Caco-2 (cell line): ENCODE data around the gene RPL10. TPM values are rescaled to one million over a fixed set of nuclear protein-coding genes. Genes with fewer than 3 reads are reported as not detected.

Experiments used
- BruUV-seq: library from RNA; stranded (reverse); fragments of 400-500 nt; replicated peaks from 2 replicates; lab custom pipeline; 2021; lab: Mats Ljungman, UMichigan
- CTCF ChIA-PET: fragments of 300-600 bp; sonication (Branson Sonifier 250); formaldehyde crosslinking; loops from one replicate; lab custom pipeline; 2022; ENCODE audit warnings: antibody characterized with exemption; lab: Charles Lee
- POLR2A ChIA-PET: fragments of 300-600 bp; sonication (Branson Sonifier 250); formaldehyde crosslinking; loops from one replicate; lab custom pipeline; 2022; ENCODE audit warnings: antibody characterized with exemption; lab: Charles Lee
- DNase-seq, 2 experiments: peaks; one replicate each; pipeline versions ENCODE4 v3.0.0 to v3.0.0-alpha.2; 2020 to 2022
- H3K27me3 ChIP-seq: replicated peaks from 2 replicates; pipeline ENCODE4 v1.6.0; 2011; ENCODE audit warnings: low read length; ENCODE audit not compliant: control insufficient read depth, insufficient read depth
- H3K36me3 ChIP-seq: 2 replicates; pipeline ENCODE4 v1.5.1; 2011; ENCODE audit warnings: low read length; ENCODE audit not compliant: control insufficient read depth, insufficient read depth
- H3K4me1 ChIP-seq: fragments of 250-450 bp; sonication (Bioruptor Pico); 2 replicates; pipeline ENCODE4 v1.5.1; 2020; ENCODE audit warnings: mild to moderate bottlenecking
- H3K4me3 ChIP-seq: 2 replicates; pipeline ENCODE4 v1.5.1; 2011; ENCODE audit warnings: low read depth, mild to moderate bottlenecking, control low read depth, low read length
- H3K9me3 ChIP-seq: fragments of 250-450 bp; sonication (Bioruptor Pico); 2 replicates; pipeline ENCODE4 v1.5.1; 2020; ENCODE audit warnings: mild to moderate bottlenecking, moderate library complexity
- H3K27ac Mint-ChIP-seq: one replicate; pipeline ENCODE4 v1.8.0; 2022; ENCODE audit warnings: mixed read lengths; ENCODE audit not compliant: unreplicated experiment
- H3K27me3 Mint-ChIP-seq: one replicate; pipeline ENCODE4 v1.8.0; 2022; ENCODE audit warnings: mixed read lengths; ENCODE audit not compliant: insufficient read depth, unreplicated experiment
- H3K36me3 Mint-ChIP-seq: one replicate; pipeline ENCODE4 v1.8.0; 2022; ENCODE audit warnings: mild to moderate bottlenecking, mixed read lengths; ENCODE audit not compliant: insufficient read depth, unreplicated experiment
- H3K4me1 Mint-ChIP-seq: one replicate; pipeline ENCODE4 v1.8.0; 2022; ENCODE audit warnings: low read depth, mixed read lengths; ENCODE audit not compliant: unreplicated experiment
- H3K4me3 Mint-ChIP-seq: one replicate; pipeline ENCODE4 v1.8.0; 2022; ENCODE audit warnings: mild to moderate bottlenecking, moderate library complexity, mixed read lengths; ENCODE audit not compliant: unreplicated experiment
- H3K9me3 Mint-ChIP-seq: one replicate; pipeline ENCODE4 v1.8.0; 2022; ENCODE audit warnings: mixed read lengths; ENCODE audit not compliant: unreplicated experiment
- CTCF ChIP-seq, 2 experiments: fragments of 200-600 bp in 1 of 2; IDR thresholded peaks; 1 replicate in 1 of 2; 2 replicates in 1 of 2; pipeline versions ENCODE4 v1.5.1 to v1.8.0; 2011 to 2022; ENCODE audit warnings: antibody characterized with exemption in 1 of 2, control low read depth in 1 of 2, inconsistent platforms in 1 of 2, low read depth in 1 of 2, low read length in 1 of 2, mild to moderate bottlenecking in 1 of 2, moderate library complexity in 1 of 2; ENCODE audit not compliant: insufficient read depth in 1 of 2, severe bottlenecking in 1 of 2, unreplicated experiment in 1 of 2
- intact Hi-C: fragments of 100-400 bp; cut with micrococcal nuclease; formaldehyde crosslinking; loops from one replicate; pipeline ENCODE4 v1.10.0; 2022; ENCODE audit not compliant: unreplicated experiment
- total RNA-seq: library from RNA; stranded (reverse); gene quantifications from 2 replicates; pipeline ENCODE4 v1.2.3, GENCODE V29; 2022

RPL10 gene
- total RNA-seq, 1 experiment from 2014 or later, result 2,081 TPM

GRCh38 chrX:154433605-154434004 lies 35.4 kb downstream of the RPL10 start:
- peaks cover 7% of the 10 kb centered on the region for H3K4me1 Mint-ChIP-seq

DNA sequence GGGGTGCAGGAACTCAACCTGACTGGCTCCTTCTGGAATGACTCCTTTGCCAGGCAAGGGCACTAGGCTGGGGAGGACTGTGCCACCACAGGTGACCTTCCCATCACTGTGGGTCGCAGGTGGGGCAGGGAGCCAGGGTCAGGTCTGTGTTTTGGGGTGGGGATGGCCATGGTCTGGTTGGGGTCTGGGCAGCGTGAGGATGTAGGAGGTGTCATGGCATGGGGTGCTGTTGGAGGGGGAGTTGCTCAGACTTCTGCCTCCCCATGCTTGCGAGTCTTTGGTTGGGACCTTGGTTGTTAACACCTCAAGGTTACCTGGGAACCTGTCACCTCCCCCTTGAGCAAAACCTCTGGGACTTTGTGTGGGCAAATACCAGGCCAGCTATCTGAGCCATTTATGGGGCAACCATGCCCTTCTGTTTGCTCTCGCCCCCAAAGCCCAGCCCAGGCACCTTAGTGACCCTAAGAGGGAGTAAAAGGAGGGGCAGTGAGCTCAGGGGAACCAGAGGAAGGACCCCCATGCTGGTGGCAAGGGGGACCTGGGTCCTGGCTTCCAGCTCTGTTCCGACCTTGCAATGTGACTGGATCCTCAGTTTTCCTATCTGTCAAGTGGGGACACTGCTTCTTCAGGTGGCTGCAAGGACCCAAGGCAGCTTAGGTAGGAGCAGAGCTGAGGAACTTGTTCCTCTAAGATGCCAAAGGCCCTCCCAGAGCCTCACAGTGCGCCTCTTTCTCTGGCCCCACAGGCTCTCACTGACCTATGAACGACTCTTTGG lies 36.4 kb downstream of the RPL10 start:
- Histone ChIP-seq H3K27me3 (no peaks in the 10 kb centered on the region), H3K36me3 (no peaks in the 10 kb centered on the region), H3K4me1 (peaks cover 8% of the 10 kb centered on the region; the same call in 1 of the 2 replicates), H3K9me3 (no peaks in the 10 kb centered on the region), H3K4me3 (no peak overlapping the region)
- ChIA-PET POLR2A (no interaction called here), CTCF (no interaction called here)
- no peaks in the 10 kb centered on the region for H3K9me3 Mint-ChIP-seq
- intact Hi-C loops, result no loop called here
- peaks cover 7% of the 10 kb centered on the region for H3K4me1 Mint-ChIP-seq
- BruUV-seq, result no TSS peak
- no peaks in the 10 kb centered on the region for H3K27me3 Mint-ChIP-seq
- no peak for DNase-seq
- no peaks in the 10 kb centered on the region for H3K36me3 Mint-ChIP-seq
- H3K27ac Mint-ChIP-seq, result no peak overlapping the region
- TF ChIP-seq CTCF (IDR thresholded peaks at IDR 0.05; ENCODE audit: insufficient read depth in 1 of 2, low read depth in 1 of 2, low read length in 1 of 2, severe bottlenecking in 1 of 2, unreplicated experiment in 1 of 2), result no peak
- H3K4me3 Mint-ChIP-seq, result no peak overlapping the region

More at GRCh38 chrX:154433605-154434004, 35.4 kb downstream of the RPL10 start:
- H3K27me3 ChIP-seq, result no peaks in the 10 kb centered on the region
- BruUV-seq, result no TSS peak
- Mint-ChIP-seq H3K27ac (no peak overlapping the region), H3K9me3 (no peaks in the 10 kb centered on the region), H3K36me3 (peaks cover under 1% of the 10 kb centered on the region), H3K27me3 (no peaks in the 10 kb centered on the region), H3K4me3 (no peak overlapping the region)
- H3K4me1 ChIP-seq, result peaks cover 10% of the 10 kb centered on the region; the same call in 1 of the 2 replicates
- CTCF ChIA-PET, result no interaction called here
- H3K9me3 ChIP-seq, result no peaks in the 10 kb centered on the region
- DNase-seq, result no peak
- intact Hi-C loops, result no loop called here
- no peak overlapping the region for H3K4me3 ChIP-seq
- POLR2A ChIA-PET, result no interaction called here
- no peaks in the 10 kb centered on the region for H3K36me3 ChIP-seq
- no peak for TF ChIP-seq CTCF (IDR thresholded peaks at IDR 0.05; ENCODE audit: insufficient read depth in 1 of 2, low read depth in 1 of 2, low read length in 1 of 2, severe bottlenecking in 1 of 2, unreplicated experiment in 1 of 2)

DNA sequence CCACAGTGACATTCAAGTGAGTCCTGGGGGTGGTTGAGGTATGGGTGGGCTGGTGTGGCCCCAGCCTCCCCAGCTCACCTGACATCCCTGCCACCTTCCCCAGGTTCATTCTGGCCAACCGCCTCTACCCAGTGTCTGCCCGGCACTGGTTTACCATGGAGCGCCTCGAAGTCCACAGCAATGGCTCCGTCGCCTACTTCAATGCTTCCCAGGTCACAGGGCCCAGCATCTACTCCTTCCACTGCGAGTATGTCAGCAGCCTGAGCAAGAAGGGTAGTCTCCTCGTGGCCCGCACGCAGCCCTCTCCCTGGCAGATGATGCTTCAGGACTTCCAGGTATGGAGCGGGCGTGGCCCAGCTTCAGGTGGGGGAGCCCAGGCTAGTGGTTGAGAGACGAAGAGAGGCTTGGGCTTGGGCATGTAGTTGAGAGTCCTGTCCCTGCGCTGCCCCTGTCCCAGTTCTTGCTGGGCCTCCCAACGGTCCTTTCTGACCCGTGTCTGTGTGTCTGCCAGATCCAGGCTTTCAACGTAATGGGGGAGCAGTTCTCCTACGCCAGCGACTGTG lies 37.1 kb downstream of the RPL10 start:
- no TSS peak for BruUV-seq
- Mint-ChIP-seq H3K36me3 (peaks cover 2% of the 10 kb centered on the region), H3K9me3 (no peaks in the 10 kb centered on the region), H3K27me3 (no peaks in the 10 kb centered on the region), H3K27ac (no peak overlapping the region), H3K4me1 (peaks cover 7% of the 10 kb centered on the region), H3K4me3 (no peak overlapping the region)
- ChIA-PET POLR2A (interaction anchor here (0.5 kb wide), 1 partner anchor 39 kb away, joined by 3 read pairs; no protein-coding TSS in a partner anchor), CTCF (no interaction called here)
- no peaks in the 10 kb centered on the region for H3K9me3 ChIP-seq
- no peak overlapping the region for H3K4me3 ChIP-seq
- 0 out of 2 replicates have a peak, but pooled peaks cover 6% of the 10 kb centered on the region for H3K4me1 ChIP-seq
- DNase-seq, result no peak
- no peak for TF ChIP-seq CTCF (IDR thresholded peaks at IDR 0.05; ENCODE audit: insufficient read depth in 1 of 2, low read depth in 1 of 2, low read length in 1 of 2, severe bottlenecking in 1 of 2, unreplicated experiment in 1 of 2)
- no peaks in the 10 kb centered on the region for H3K27me3 ChIP-seq
- intact Hi-C loops, result no loop called here
- H3K36me3 ChIP-seq, result no peaks in the 10 kb centered on the region
